ENCODE results near the gene MYO16.

The MYO16 gene

GRCh38 chr13:108618233-108618632, 11.2 kb upstream of the MYO16 start:
- H3K4me3 ChIP-seq (ENCODE audit: low read length in 2 of 2) = no peak overlapping the region
- H3K9me3 ChIP-seq (ENCODE audit: control insufficient read depth in 2 of 2, low read length in 2 of 2) = peaks cover 0 to 2% of the 10 kb centered on the region in 2 donors
- no peaks in the 10 kb centered on the region for H3K36me3 ChIP-seq (ENCODE audit: control insufficient read depth in 2 of 2, insufficient read depth in 2 of 2, low read length in 2 of 2)
- no peaks in the 10 kb centered on the region for H3K27me3 ChIP-seq (ENCODE audit: control insufficient read depth in 2 of 2, insufficient read depth in 2 of 2, low read length in 2 of 2)
- H3K9ac ChIP-seq (ENCODE audit: low read depth in 1 of 2, low read length in 2 of 2) = no peak overlapping the region
- H3K27ac ChIP-seq (ENCODE audit: low read depth in 2 of 2, low read length in 2 of 2) = no peak overlapping the region
- H3K4me1 ChIP-seq (ENCODE audit: control insufficient read depth in 2 of 2, insufficient read depth in 2 of 2, low read length in 2 of 2) = no peaks in the 10 kb centered on the region

GRCh38 chr13:108621462-108621861, 7.9 kb upstream of the MYO16 start:
- no peaks in the 10 kb centered on the region for H3K27me3 ChIP-seq (ENCODE audit: control insufficient read depth in 2 of 2, insufficient read depth in 2 of 2, low read length in 2 of 2)
- H3K4me1 ChIP-seq (ENCODE audit: control insufficient read depth in 2 of 2, insufficient read depth in 2 of 2, low read length in 2 of 2) = no peaks in the 10 kb centered on the region
- peaks cover 0 to 2% of the 10 kb centered on the region in 2 donors for H3K9me3 ChIP-seq (ENCODE audit: control insufficient read depth in 2 of 2, low read length in 2 of 2)
- no peak overlapping the region for H3K27ac ChIP-seq (ENCODE audit: low read depth in 2 of 2, low read length in 2 of 2)
- H3K4me3 ChIP-seq (ENCODE audit: low read length in 2 of 2) = no peak overlapping the region
- H3K9ac ChIP-seq (ENCODE audit: low read depth in 1 of 2, low read length in 2 of 2) = no peak overlapping the region
- H3K36me3 ChIP-seq (ENCODE audit: control insufficient read depth in 2 of 2, insufficient read depth in 2 of 2, low read length in 2 of 2) = no peaks in the 10 kb centered on the region

- no peaks in the 10 kb centered on the region for H3K27me3 ChIP-seq (ENCODE audit: control insufficient read depth in 2 of 2, insufficient read depth in 2 of 2, low read length in 2 of 2)
- H3K27ac ChIP-seq (ENCODE audit: low read depth in 2 of 2, low read length in 2 of 2) = no peak overlapping the region
- no peaks in the 10 kb centered on the region for H3K36me3 ChIP-seq (ENCODE audit: control insufficient read depth in 2 of 2, insufficient read depth in 2 of 2, low read length in 2 of 2)
- H3K4me1 ChIP-seq (ENCODE audit: control insufficient read depth in 2 of 2, insufficient read depth in 2 of 2, low read length in 2 of 2) = no peaks in the 10 kb centered on the region
- H3K4me3 ChIP-seq (ENCODE audit: low read length in 2 of 2) = no peak overlapping the region
- peaks cover 0 to 2% of the 10 kb centered on the region in 2 donors for H3K9me3 ChIP-seq (ENCODE audit: control insufficient read depth in 2 of 2, low read length in 2 of 2)
- no peak overlapping the region for H3K9ac ChIP-seq (ENCODE audit: low read depth in 1 of 2, low read length in 2 of 2)
Measured at GRCh38 chr13:108624108-108624507, 5.3 kb upstream of the MYO16 start.

- H3K4me3 ChIP-seq (ENCODE audit: low read length in 2 of 2) = no peak overlapping the region
- H3K4me1 ChIP-seq (ENCODE audit: control insufficient read depth in 2 of 2, insufficient read depth in 2 of 2, low read length in 2 of 2) = no peaks in the 10 kb centered on the region
- no peaks in the 10 kb centered on the region for H3K27me3 ChIP-seq (ENCODE audit: control insufficient read depth in 2 of 2, insufficient read depth in 2 of 2, low read length in 2 of 2)
- H3K9ac ChIP-seq (ENCODE audit: low read depth in 1 of 2, low read length in 2 of 2) = no peak overlapping the region
- no peak overlapping the region for H3K27ac ChIP-seq (ENCODE audit: low read depth in 2 of 2, low read length in 2 of 2)
- H3K9me3 ChIP-seq (ENCODE audit: control insufficient read depth in 2 of 2, low read length in 2 of 2) = peaks cover 0 to 2% of the 10 kb centered on the region in 2 donors
- no peaks in the 10 kb centered on the region for H3K36me3 ChIP-seq (ENCODE audit: control insufficient read depth in 2 of 2, insufficient read depth in 2 of 2, low read length in 2 of 2)
Measured at GRCh38 chr13:108624979-108625378, 4.4 kb upstream of the MYO16 start.

GRCh38 chr13:108629988-108630387, 577 bp downstream of the MYO16 start:
- Histone ChIP-seq H3K4me3 (ENCODE audit: low read length in 2 of 2) (no peak overlapping the region), H3K9me3 (ENCODE audit: control insufficient read depth in 2 of 2, low read length in 2 of 2) (no peaks in the 10 kb centered on the region), H3K27me3 (ENCODE audit: control insufficient read depth in 2 of 2, insufficient read depth in 2 of 2, low read length in 2 of 2) (no peaks in the 10 kb centered on the region), H3K9ac (ENCODE audit: low read depth in 1 of 2, low read length in 2 of 2) (no peak overlapping the region), H3K27ac (ENCODE audit: low read depth in 2 of 2, low read length in 2 of 2) (no peak overlapping the region), H3K4me1 (ENCODE audit: control insufficient read depth in 2 of 2, insufficient read depth in 2 of 2, low read length in 2 of 2) (no peaks in the 10 kb centered on the region), H3K36me3 (ENCODE audit: control insufficient read depth in 2 of 2, insufficient read depth in 2 of 2, low read length in 2 of 2) (no peaks in the 10 kb centered on the region)

DNA sequence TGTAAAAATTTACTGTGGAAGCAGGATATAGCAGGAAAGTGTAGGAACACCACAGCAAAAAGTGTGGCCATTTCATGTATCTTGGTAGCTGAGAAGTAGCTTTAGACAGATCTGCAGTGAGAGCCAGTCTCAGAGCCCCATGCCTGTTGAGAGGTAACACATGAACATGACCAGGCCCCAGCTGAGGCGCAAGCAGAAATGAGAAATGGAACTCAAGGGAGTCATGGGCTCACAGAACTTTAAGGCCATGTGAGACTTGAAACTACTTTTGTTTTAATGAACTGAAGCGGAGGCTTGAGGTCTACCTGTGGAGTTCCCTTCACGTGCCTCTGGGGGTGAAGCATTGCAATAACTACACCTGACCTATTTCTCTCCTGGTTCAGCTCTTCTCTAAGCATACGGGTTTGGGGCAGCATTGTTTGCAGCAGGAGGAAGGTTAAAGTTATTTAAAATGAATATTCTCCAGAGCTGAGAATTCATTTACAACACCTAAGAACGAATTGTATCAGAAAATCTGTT, 3.3 kb downstream of the MYO16 start:
- H3K27me3 ChIP-seq (ENCODE audit: control insufficient read depth in 2 of 2, insufficient read depth in 2 of 2, low read length in 2 of 2) = no peaks in the 10 kb centered on the region
- no peaks in the 10 kb centered on the region for H3K4me1 ChIP-seq (ENCODE audit: control insufficient read depth in 2 of 2, insufficient read depth in 2 of 2, low read length in 2 of 2)
- no peaks in the 10 kb centered on the region for H3K36me3 ChIP-seq (ENCODE audit: control insufficient read depth in 2 of 2, insufficient read depth in 2 of 2, low read length in 2 of 2)
- H3K27ac ChIP-seq (ENCODE audit: low read depth in 2 of 2, low read length in 2 of 2) = no peak overlapping the region
- no peak overlapping the region for H3K4me3 ChIP-seq (ENCODE audit: low read length in 2 of 2)
- no peaks in the 10 kb centered on the region for H3K9me3 ChIP-seq (ENCODE audit: control insufficient read depth in 2 of 2, low read length in 2 of 2)
- H3K9ac ChIP-seq (ENCODE audit: low read depth in 1 of 2, low read length in 2 of 2) = no peak overlapping the region

DNA sequence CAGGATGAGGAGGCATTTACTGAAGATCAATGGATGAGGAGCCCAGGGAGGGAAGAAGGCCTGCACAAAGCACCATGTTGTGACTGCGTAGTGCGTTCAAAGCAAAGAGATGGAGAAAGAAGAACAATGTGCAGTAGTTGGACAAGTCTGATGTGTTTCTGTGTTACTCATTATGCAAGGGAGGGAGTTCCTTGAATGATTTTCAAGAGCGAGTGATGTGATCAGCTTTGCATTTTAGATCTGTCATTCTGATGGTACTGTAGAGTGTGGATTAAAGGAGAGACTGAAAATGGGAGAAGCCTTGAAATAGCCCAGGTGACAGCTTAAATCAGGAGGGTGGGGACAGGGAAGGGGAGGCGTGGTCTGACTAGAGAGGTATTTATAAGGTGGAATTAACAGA, 9.5 kb downstream of the MYO16 start:
- Histone ChIP-seq H3K36me3 (ENCODE audit: control insufficient read depth in 2 of 2, insufficient read depth in 2 of 2, low read length in 2 of 2) (no peaks in the 10 kb centered on the region), H3K9me3 (ENCODE audit: control insufficient read depth in 2 of 2, low read length in 2 of 2) (no peaks in the 10 kb centered on the region), H3K27me3 (ENCODE audit: control insufficient read depth in 2 of 2, insufficient read depth in 2 of 2, low read length in 2 of 2) (no peaks in the 10 kb centered on the region), H3K27ac (ENCODE audit: low read depth in 2 of 2, low read length in 2 of 2) (no peak overlapping the region), H3K4me1 (ENCODE audit: control insufficient read depth in 2 of 2, insufficient read depth in 2 of 2, low read length in 2 of 2) (no peaks in the 10 kb centered on the region), H3K9ac (ENCODE audit: low read depth in 1 of 2, low read length in 2 of 2) (no peak overlapping the region), H3K4me3 (ENCODE audit: low read length in 2 of 2) (no peak overlapping the region)

- no peaks in the 10 kb centered on the region for H3K4me1 ChIP-seq (ENCODE audit: control insufficient read depth in 2 of 2, insufficient read depth in 2 of 2, low read length in 2 of 2)
- no peak overlapping the region for H3K27ac ChIP-seq (ENCODE audit: low read depth in 2 of 2, low read length in 2 of 2)
- H3K27me3 ChIP-seq (ENCODE audit: control insufficient read depth in 2 of 2, insufficient read depth in 2 of 2, low read length in 2 of 2) = no peaks in the 10 kb centered on the region
- no peaks in the 10 kb centered on the region for H3K36me3 ChIP-seq (ENCODE audit: control insufficient read depth in 2 of 2, insufficient read depth in 2 of 2, low read length in 2 of 2)
- H3K9me3 ChIP-seq (ENCODE audit: control insufficient read depth in 2 of 2, low read length in 2 of 2) = peaks cover 0 to 2% of the 10 kb centered on the region in 2 donors
- H3K9ac ChIP-seq (ENCODE audit: low read depth in 1 of 2, low read length in 2 of 2) = no peak overlapping the region
- no peak overlapping the region for H3K4me3 ChIP-seq (ENCODE audit: low read length in 2 of 2)
Measured at GRCh38 chr13:108643646-108644353, 14.4 kb downstream of the MYO16 start.

- H3K4me3 ChIP-seq (ENCODE audit: low read length in 2 of 2) = no peak overlapping the region
- H3K9me3 ChIP-seq (ENCODE audit: control insufficient read depth in 2 of 2, low read length in 2 of 2) = peaks cover 0 to 2% of the 10 kb centered on the region in 2 donors
- no peak overlapping the region for H3K9ac ChIP-seq (ENCODE audit: low read depth in 1 of 2, low read length in 2 of 2)
- H3K27me3 ChIP-seq (ENCODE audit: control insufficient read depth in 2 of 2, insufficient read depth in 2 of 2, low read length in 2 of 2) = no peaks in the 10 kb centered on the region
- no peaks in the 10 kb centered on the region for H3K4me1 ChIP-seq (ENCODE audit: control insufficient read depth in 2 of 2, insufficient read depth in 2 of 2, low read length in 2 of 2)
- H3K27ac ChIP-seq (ENCODE audit: low read depth in 2 of 2, low read length in 2 of 2) = no peak overlapping the region
- H3K36me3 ChIP-seq (ENCODE audit: control insufficient read depth in 2 of 2, insufficient read depth in 2 of 2, low read length in 2 of 2) = no peaks in the 10 kb centered on the region
Measured at GRCh38 chr13:108645376-108645775, 16.0 kb downstream of the MYO16 start.

GRCh38 chr13:108650271-108650670, 20.9 kb downstream of the MYO16 start:
- Histone ChIP-seq H3K9me3 (ENCODE audit: control insufficient read depth in 2 of 2, low read length in 2 of 2) (peaks cover 0 to 2% of the 10 kb centered on the region in 2 donors), H3K9ac (ENCODE audit: low read depth in 1 of 2, low read length in 2 of 2) (no peak overlapping the region), H3K27me3 (ENCODE audit: control insufficient read depth in 2 of 2, insufficient read depth in 2 of 2, low read length in 2 of 2) (no peaks in the 10 kb centered on the region), H3K36me3 (ENCODE audit: control insufficient read depth in 2 of 2, insufficient read depth in 2 of 2, low read length in 2 of 2) (no peaks in the 10 kb centered on the region), H3K4me1 (ENCODE audit: control insufficient read depth in 2 of 2, insufficient read depth in 2 of 2, low read length in 2 of 2) (no peaks in the 10 kb centered on the region), H3K27ac (ENCODE audit: low read depth in 2 of 2, low read length in 2 of 2) (no peak overlapping the region), H3K4me3 (ENCODE audit: low read length in 2 of 2) (no peak overlapping the region)

Measured in mucosa of rectum (tissue), 2 donors.